T-cell (primary cell): ENCODE data around the gene SIAE. TPM values are rescaled to one million over a fixed set of nuclear protein-coding genes. Genes with fewer than 3 reads are reported as not detected.

Source experiments
- ATAC-seq, 4 experiments: fragments of 200-7000 bp in 3 of 4; fragments of 150-1000 bp in 1 of 4; cut with Tn5 transposase; replicated peaks in 1 of 4; 1 replicate in 3 of 4; 2 replicates in 1 of 4; pipeline ENCODE4 v1.10.0; 2021; ENCODE audit warnings: moderate library complexity in 3 of 4, mild to moderate bottlenecking in 2 of 4, moderate number of reproducible peaks in 1 of 4
- CTCF ChIA-PET, 2 donors: fragments of 300-600 bp; sonication (Branson Sonifier 250); formaldehyde crosslinking; loops; one replicate each; lab custom pipeline; 2022; ENCODE audit warnings: antibody characterized with exemption in 2 of 2; lab: Charles Lee
- POLR2A ChIA-PET, 2 donors: fragments of 300-600 bp; sonication (Branson Sonifier 250); formaldehyde crosslinking; loops; one replicate each; lab custom pipeline; 2022; ENCODE audit warnings: antibody characterized with exemption in 2 of 2; lab: Charles Lee
- DNase-seq, 35 experiments: peaks; one replicate each; pipeline versions ENCODE4 v3.0.0 to v3.0.0-alpha.2; 2013 to 2023
- H3K27ac ChIP-seq: one replicate; pipeline ENCODE4 v1.5.1; 2013; ENCODE audit warnings: low read length
- H3K27me3 ChIP-seq, 2 experiments: replicated peaks in 1 of 2; 1 replicate in 1 of 2; 2 replicates in 1 of 2; pipeline versions ENCODE4 v1.6.1 to v1.7.0; 2013; ENCODE audit warnings: low read length in 1 of 2, mixed read lengths in 1 of 2; ENCODE audit not compliant: control insufficient read depth in 2 of 2, insufficient read depth in 2 of 2; ENCODE audit errors: extremely low read depth in 1 of 2
- H3K36me3 ChIP-seq, 2 donors: 1 replicate in 1 of 2; 2 replicates in 1 of 2; pipeline versions ENCODE4 v1.6.1 to v1.7.0; 2013; ENCODE audit warnings: low read length in 1 of 2; ENCODE audit not compliant: control insufficient read depth in 2 of 2, insufficient read depth in 1 of 2; ENCODE audit errors: extremely low read depth in 1 of 2
- H3K4me1 ChIP-seq, 2 experiments: 1 replicate in 1 of 2; 2 replicates in 1 of 2; pipeline versions ENCODE4 v1.6.1 to v1.7.0; 2013; ENCODE audit warnings: low read length in 2 of 2, mixed read lengths in 1 of 2; ENCODE audit not compliant: insufficient read depth in 2 of 2, control insufficient read depth in 1 of 2; ENCODE audit errors: extremely low read depth in 1 of 2
- H3K4me3 ChIP-seq, 2 donors: 1 replicate in 1 of 2; 2 replicates in 1 of 2; pipeline versions ENCODE4 v1.5.1 to v1.7.0; 2013; ENCODE audit warnings: mild to moderate bottlenecking in 2 of 2, low read length in 1 of 2, moderate library complexity in 1 of 2; ENCODE audit not compliant: control insufficient read depth in 1 of 2; ENCODE audit errors: extremely low read depth in 1 of 2
- H3K9me3 ChIP-seq: 2 replicates; pipeline ENCODE4 v1.7.0; 2013
- H3K27ac Mint-ChIP-seq, 2 donors: one replicate each; pipeline ENCODE4 v1.8.0; 2020 to 2021; ENCODE audit warnings: mild to moderate bottlenecking in 2 of 2, mixed read lengths in 2 of 2
- H3K27me3 Mint-ChIP-seq, 2 donors: one replicate each; pipeline ENCODE4 v1.8.0; 2021 to 2022; ENCODE audit warnings: mixed read lengths in 2 of 2
- H3K36me3 Mint-ChIP-seq: one replicate; pipeline ENCODE4 v1.8.0; 2021; ENCODE audit warnings: mixed read lengths
- H3K4me1 Mint-ChIP-seq, 3 donors: one replicate each; pipeline ENCODE4 v1.8.0; 2020 to 2022; ENCODE audit warnings: mixed read lengths in 3 of 3, mild to moderate bottlenecking in 1 of 3
- H3K4me3 Mint-ChIP-seq, 3 donors: one replicate each; pipeline ENCODE4 v1.8.0; 2020 to 2022; ENCODE audit warnings: mild to moderate bottlenecking in 3 of 3, mixed read lengths in 3 of 3, moderate library complexity in 3 of 3
- H3K9me3 Mint-ChIP-seq, 3 donors: one replicate each; pipeline ENCODE4 v1.8.0; 2020 to 2022; ENCODE audit warnings: mixed read lengths in 3 of 3
- WGBS: methylation state at CpG from one replicate; pipeline ENCODE4 v1.1.5; 2013; ENCODE audit warnings: missing lambda C conversion rate; ENCODE audit not compliant: insufficient coverage; 5-methylcytosine and 5-hydroxymethylcytosine counted together
- total RNA-seq, 35 experiments: library from RNA in 6 of 35; stranded (reverse) in 6 of 35; fragments of 120-200 nt in 1 of 35; gene quantifications; one replicate each; pipeline versions ENCODE4 v1.2.1 to v1.2.4 and lab custom pipeline; 2013 to 2026

SIAE gene
- total RNA-seq, 5 donors from 2014 or later (not counting 1 experiment from before 2014, with no cell fraction given): 3.7 to 9.7 (median 6.2) TPM

GRCh38 chr11:124629961-124630360, 43.6 kb downstream of the SIAE start:
- peaks cover 2 to 7% of the 10 kb centered on the region in 2 experiments for H3K4me1 ChIP-seq
- no peaks in the 10 kb centered on the region for H3K27me3 ChIP-seq
- H3K4me3 ChIP-seq: no peak overlapping the region
- no peak overlapping the region for H3K27ac ChIP-seq
- peaks cover 11 to 77% of the 10 kb centered on the region in 2 donors for H3K36me3 ChIP-seq
- DNase-seq (no peak), ATAC-seq (no peak)
- H3K4me1 Mint-ChIP-seq: peaks cover 24 to 25% (median 25%) of the 10 kb centered on the region in 3 donors
- H3K27ac Mint-ChIP-seq: no peak overlapping the region
- CTCF ChIA-PET: interaction anchor here (0.5 to 1.5 kb wide), 2 partner anchors 15 to 164 kb away, joined by 3 to 4 read pairs; no protein-coding TSS in a partner anchor
- H3K36me3 Mint-ChIP-seq: peaks cover 57% of the 10 kb centered on the region
- no peaks in the 10 kb centered on the region for H3K9me3 ChIP-seq
- no peaks in the 10 kb centered on the region for H3K27me3 Mint-ChIP-seq
- no peaks in the 10 kb centered on the region for H3K9me3 Mint-ChIP-seq
- no peak overlapping the region for H3K4me3 Mint-ChIP-seq
- WGBS: 86% methylated on average over 1 of the region's 4 CpGs
- POLR2A ChIA-PET: no interaction called here

GRCh38 chr11:124627546-124627945, 46.0 kb downstream of the SIAE start:
- POLR2A ChIA-PET: no interaction called here
- H3K4me1 ChIP-seq: peaks cover 12 to 14% of the 10 kb centered on the region in 2 experiments
- H3K27ac ChIP-seq: no peak overlapping the region
- DNase-seq: no peak
- H3K9me3 ChIP-seq: no peaks in the 10 kb centered on the region
- Mint-ChIP-seq H3K27me3 (no peaks in the 10 kb centered on the region), H3K4me3 (no peak overlapping the region), H3K9me3 (no peaks in the 10 kb centered on the region), H3K4me1 (peaks cover 40 to 43% (median 41%) of the 10 kb centered on the region in 3 donors), H3K36me3 (peaks cover 44% of the 10 kb centered on the region), H3K27ac (no peak overlapping the region)
- ATAC-seq: no peak
- WGBS: no CpG with 5 or more reads among the region's 5 CpGs
- H3K27me3 ChIP-seq: no peaks in the 10 kb centered on the region
- no peak overlapping the region for H3K4me3 ChIP-seq
- CTCF ChIA-PET: interaction anchor here (0.6 to 0.9 kb wide), 3 partner anchors 13 to 89 kb away, joined by 4 to 10 read pairs (median 4); no protein-coding TSS in a partner anchor
- peaks cover 11 to 63% of the 10 kb centered on the region in 2 donors for H3K36me3 ChIP-seq

GRCh38 chr11:124625504-124626168, 47.9 kb downstream of the SIAE start:
- ChIA-PET POLR2A (no interaction called here), CTCF (interaction anchor here in 1 of 2 donors (1.2 kb wide), 1 partner anchor 7 kb away, joined by 3 read pairs; no protein-coding TSS in a partner anchor)
- no peaks in the 10 kb centered on the region for H3K9me3 ChIP-seq
- Mint-ChIP-seq H3K36me3 (peaks cover 26% of the 10 kb centered on the region), H3K27me3 (no peaks in the 10 kb centered on the region), H3K27ac (no peak overlapping the region), H3K4me3 (no peak overlapping the region), H3K4me1 (peaks cover 47 to 50% (median 47%) of the 10 kb centered on the region in 3 donors), H3K9me3 (no peaks in the 10 kb centered on the region)
- H3K27me3 ChIP-seq: no peaks in the 10 kb centered on the region
- no peak overlapping the region for H3K4me3 ChIP-seq
- peaks cover 9 to 44% of the 10 kb centered on the region in 2 donors for H3K36me3 ChIP-seq
- H3K27ac ChIP-seq: no peak overlapping the region
- H3K4me1 ChIP-seq: peaks cover 17% of the 10 kb centered on the region in 2 experiments
- no peak for ATAC-seq
- no peak for DNase-seq
- WGBS: 90% methylated on average over 2 of the region's 3 CpGs

- peaks cover 46 to 50% (median 47%) of the 10 kb centered on the region in 3 donors for H3K4me1 Mint-ChIP-seq
- H3K4me3 Mint-ChIP-seq: peak overlapping the region; percentile 95 to 99 (median 96)
- H3K27ac ChIP-seq: no peak overlapping the region
- CTCF ChIA-PET: interaction anchor here (0.5 to 1.2 kb wide), 6 partner anchors 9 to 1602 kb away, joined by 3 to 5 read pairs (median 3); no protein-coding TSS in a partner anchor
- H3K9me3 ChIP-seq: no peaks in the 10 kb centered on the region
- peak overlapping the region in 1 of 2 donors; percentile 84 for H3K4me3 ChIP-seq
- H3K4me1 ChIP-seq: peaks cover 17% of the 10 kb centered on the region in 2 experiments
- WGBS: no CpG with 5 or more reads among the region's 4 CpGs
- H3K9me3 Mint-ChIP-seq: no peaks in the 10 kb centered on the region
- peaks cover 7 to 9% of the 10 kb centered on the region in 2 donors for H3K27me3 Mint-ChIP-seq
- peaks cover 20% of the 10 kb centered on the region for H3K36me3 Mint-ChIP-seq
- H3K27me3 ChIP-seq: no peaks in the 10 kb centered on the region
- ATAC-seq (no peak), DNase-seq (no peak)
- POLR2A ChIA-PET: interaction anchor here (0.5 to 1.0 kb wide), 5 partner anchors 8 to 893 kb away, joined by 3 to 8 read pairs (median 3); no protein-coding TSS in a partner anchor
- H3K36me3 ChIP-seq: peaks cover 7 to 36% of the 10 kb centered on the region in 2 donors
- peak overlapping the region; percentile 98 for H3K27ac Mint-ChIP-seq
Measured at GRCh38 chr11:124623861-124624525, 49.5 kb downstream of the SIAE start.

- Histone ChIP-seq H3K4me3 (peak within 1 kb of the TSS; percentile 84 to 90), H3K4me1 (peaks cover 17% of the 10 kb centered on the region in 2 experiments)
- POLR2A ChIA-PET: interaction anchor here (0.5 to 1.2 kb wide), 12 partner anchors 8 to 894 kb away, joined by 3 to 8 read pairs (median 3); partner anchors contain the start of genes SIAE (in 1 of the 2), SPA17 (in 1 of the 2) and TMEM218 (in 1 of the 2)
Measured at GRCh38 chr11:124622531-124623451, 50.7 kb downstream of the SIAE start, which contains the start of gene TBRG1. Gene TBRG1 (plus strand): TSS chr11:124622864. CDS start chr11:124623084, 220 bp downstream.

More at GRCh38 chr11:124622531-124623451, 50.7 kb downstream of the SIAE start, which contains the start of gene TBRG1:
- Mint-ChIP-seq H3K27ac (peak within 1 kb of the TSS; percentile 98), H3K9me3 (no peaks in the 10 kb centered on the region), H3K4me3 (peak within 1 kb of the TSS; percentile 95 to 99 (median 96)), H3K27me3 (peaks cover 10 to 13% of the 10 kb centered on the region in 2 donors), H3K4me1 (peaks cover 40 to 48% (median 45%) of the 10 kb centered on the region in 3 donors), H3K36me3 (peaks cover 14% of the 10 kb centered on the region)
- peak; percentile 96 to 99 (median 98) for ATAC-seq
- Histone ChIP-seq H3K36me3 (peaks cover 7 to 30% of the 10 kb centered on the region in 2 donors), H3K9me3 (no peaks in the 10 kb centered on the region), H3K27me3 (no peaks in the 10 kb centered on the region), H3K27ac (peak within 1 kb of the TSS; percentile 76)
- WGBS: under 1% methylated on average over 49 of the region's 57 CpGs
- DNase-seq: peak; percentile 55 to 91 (median 79)
- CTCF ChIA-PET: interaction anchor here (0.5 to 2.4 kb wide), 10 partner anchors 12 to 1600 kb away, joined by 3 to 14 read pairs (median 3); partner anchors contain the start of genes SIAE (in 1 of the 2) and SPA17 (in 1 of the 2)
